SK-N-SH (cell line): Measurements from ENCODE around the gene PFDN1.

Experiments
- CHD2 ChIP-seq: fragments of 150-350 bp; IDR thresholded peaks from 2 replicates; pipeline ENCODE4 v1.6.1; 2018; ENCODE audit warnings: low read length; ENCODE audit not compliant: partially characterized antibody
- CTCF ChIP-seq: fragments of 200-600 bp; sonication (generic); IDR thresholded peaks from 2 replicates; pipeline ENCODE4 v1.6.1; 2017; ENCODE audit warnings: antibody characterized with exemption, mild to moderate bottlenecking, moderate library complexity
- EZH2phosphoT487 ChIP-seq: fragments of 200-600 bp; sonication (generic); IDR thresholded peaks from 2 replicates; pipeline ENCODE4 v1.6.1; 2017; ENCODE audit warnings: low read depth, mixed run types, mild to moderate bottlenecking, antibody characterized with exemption, moderate library complexity, borderline replicate concordance
- GABPA ChIP-seq: IDR thresholded peaks from 2 replicates; pipeline ENCODE4 v1.4.0; 2012; ENCODE audit warnings: low read depth, mild to moderate bottlenecking
- RAD21 ChIP-seq: IDR thresholded peaks from 2 replicates; pipeline ENCODE4 v1.6.1; 2012; ENCODE audit warnings: mild to moderate bottlenecking, low read length
- ZBTB33 ChIP-seq: IDR thresholded peaks from 2 replicates; pipeline ENCODE4 v1.4.0; 2012; ENCODE audit warnings: low read depth, borderline replicate concordance

DNA sequence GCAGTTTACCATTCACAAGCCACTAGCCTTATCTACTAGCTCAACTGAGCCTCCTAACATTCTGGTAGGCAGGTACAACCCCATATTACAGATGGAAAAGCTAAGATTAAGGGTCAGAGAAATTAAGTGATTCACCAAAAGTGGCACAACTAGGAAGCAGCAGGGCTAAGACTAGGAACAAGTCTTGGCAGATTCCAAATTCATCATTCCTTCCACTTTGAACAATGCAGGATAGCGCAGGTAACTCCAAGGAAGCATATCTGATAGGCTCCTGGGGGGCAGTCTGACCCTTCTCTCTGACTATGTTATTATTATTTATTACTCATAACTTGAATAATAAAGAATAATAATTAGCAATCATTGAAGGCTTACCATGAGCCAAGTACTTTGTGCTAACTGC is 35.0 kb upstream of the PFDN1 start:
- TF ChIP-seq RAD21 (no peak), CTCF (no peak), EZH2phosphoT487 (no peak), ZBTB33 (no peak), CHD2 (no peak), GABPA (no peak)
